ENCODE measurements around the gene STOX1. TPM values are rescaled to one million over a fixed set of nuclear protein-coding genes. Genes with fewer than 3 reads are reported as not detected.
A peak's percentile ranks its signal among the peaks of the same experiment; 100 is the strongest.

STOX1 gene
- total and polyA plus RNA-seq, 2 of the 13 experiments (the other 11 are each of a cell fraction or from before 2014, with no cell fraction given) = 2.5 to 6.0 TPM

GRCh38 chr10:68901105-68901927 lies 74.0 kb downstream of the STOX1 start, which contains the start of gene DDX50 (continued):
- TF ChIP-seq, protein P1, sequence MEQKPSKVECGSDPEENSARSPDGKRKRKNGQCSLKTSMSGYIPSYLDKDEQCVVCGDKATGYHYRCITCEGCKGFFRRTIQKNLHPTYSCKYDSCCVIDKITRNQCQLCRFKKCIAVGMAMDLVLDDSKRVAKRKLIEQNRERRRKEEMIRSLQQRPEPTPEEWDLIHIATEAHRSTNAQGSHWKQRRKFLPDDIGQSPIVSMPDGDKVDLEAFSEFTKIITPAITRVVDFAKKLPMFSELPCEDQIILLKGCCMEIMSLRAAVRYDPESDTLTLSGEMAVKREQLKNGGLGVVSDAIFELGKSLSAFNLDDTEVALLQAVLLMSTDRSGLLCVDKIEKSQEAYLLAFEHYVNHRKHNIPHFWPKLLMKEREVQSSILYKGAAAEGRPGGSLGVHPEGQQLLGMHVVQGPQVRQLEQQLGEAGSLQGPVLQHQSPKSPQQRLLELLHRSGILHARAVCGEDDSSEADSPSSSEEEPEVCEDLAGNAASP (CRISPR knock-in tag; IDR thresholded peaks at IDR 0.05; ENCODE audit: borderline replicate concordance) = 0 out of 2 replicates have a peak, but pooled peaks have one; percentile 7
- TF ChIP-seq IRF2 (CRISPR knock-in tag; IDR thresholded peaks at IDR 0.05) (0 out of 2 replicates have a peak, but pooled peaks have one; percentile 25), ZSCAN12 (CRISPR knock-in tag; IDR thresholded peaks at IDR 0.05) (no peak), NKX3-1 (CRISPR knock-in tag; IDR thresholded peaks at IDR 0.05) (no peak), JUN (CRISPR knock-in tag; IDR thresholded peaks at IDR 0.05) (0 out of 2 replicates have a peak, but pooled peaks have one; percentile 28), ZNF652 (CRISPR knock-in tag; IDR thresholded peaks at IDR 0.05; ENCODE audit: borderline replicate concordance, low read depth) (no peak), YEATS4 (CRISPR knock-in tag; IDR thresholded peaks at IDR 0.05; ENCODE audit: borderline replicate concordance) (peak; percentile 72), ZC3H13 (CRISPR knock-in tag; IDR thresholded peaks at IDR 0.05) (0 out of 2 replicates have a peak, but pooled peaks have one; percentile 51), HINFP (CRISPR knock-in tag; IDR thresholded peaks at IDR 0.05; ENCODE audit: low read depth) (no peak), EEA1 (CRISPR knock-in tag; IDR thresholded peaks at IDR 0.05; ENCODE audit: borderline replicate concordance) (0 out of 2 replicates have a peak, but pooled peaks have one; percentile 23), ZNF746 (CRISPR knock-in tag; IDR thresholded peaks at IDR 0.05) (peak; percentile 76; the same call in 1 of the 2 replicates), SALL1 (CRISPR knock-in tag; IDR thresholded peaks at IDR 0.05) (peak; percentile 47), ZFP36L1 (CRISPR knock-in tag; IDR thresholded peaks at IDR 0.05) (peak; percentile 83), MYNN (CRISPR knock-in tag; IDR thresholded peaks at IDR 0.05; ENCODE audit: low read depth) (no peak), RBFOX2 (IDR thresholded peaks at IDR 0.05; ENCODE audit: low read depth, low read length) (peak; percentile 85), HBP1 (CRISPR knock-in tag; IDR thresholded peaks at IDR 0.05; ENCODE audit: low read depth) (no peak; the same call in 1 of the 2 replicates), ZNF501 (CRISPR knock-in tag; IDR thresholded peaks at IDR 0.05) (peak; percentile 91)
- TF ChIP-seq, protein P2, sequence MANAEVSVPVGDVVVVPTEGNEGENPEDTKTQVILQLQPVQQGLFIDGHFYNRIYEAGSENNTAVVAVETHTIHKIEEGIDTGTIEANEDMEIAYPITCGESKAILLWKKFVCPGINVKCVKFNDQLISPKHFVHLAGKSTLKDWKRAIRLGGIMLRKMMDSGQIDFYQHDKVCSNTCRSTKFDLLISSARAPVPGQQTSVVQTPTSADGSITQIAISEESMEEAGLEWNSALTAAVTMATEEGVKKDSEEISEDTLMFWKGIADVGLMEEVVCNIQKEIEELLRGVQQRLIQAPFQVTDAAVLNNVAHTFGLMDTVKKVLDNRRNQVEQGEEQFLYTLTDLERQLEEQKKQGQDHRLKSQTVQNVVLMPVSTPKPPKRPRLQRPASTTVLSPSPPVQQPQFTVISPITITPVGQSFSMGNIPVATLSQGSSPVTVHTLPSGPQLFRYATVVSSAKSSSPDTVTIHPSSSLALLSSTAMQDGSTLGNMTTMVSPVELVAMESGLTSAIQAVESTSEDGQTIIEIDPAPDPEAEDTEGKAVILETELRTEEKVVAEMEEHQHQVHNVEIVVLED (CRISPR knock-in tag; IDR thresholded peaks at IDR 0.05; ENCODE audit: borderline replicate concordance) = peak; percentile 94
- TF ChIP-seq, protein P3, sequence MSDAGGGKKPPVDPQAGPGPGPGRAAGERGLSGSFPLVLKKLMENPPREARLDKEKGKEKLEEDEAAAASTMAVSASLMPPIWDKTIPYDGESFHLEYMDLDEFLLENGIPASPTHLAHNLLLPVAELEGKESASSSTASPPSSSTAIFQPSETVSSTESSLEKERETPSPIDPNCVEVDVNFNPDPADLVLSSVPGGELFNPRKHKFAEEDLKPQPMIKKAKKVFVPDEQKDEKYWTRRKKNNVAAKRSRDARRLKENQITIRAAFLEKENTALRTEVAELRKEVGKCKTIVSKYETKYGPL (CRISPR knock-in tag; IDR thresholded peaks at IDR 0.05) = 0 out of 2 replicates have a peak, but pooled peaks have one; percentile 23
